Activated naive CD8-positive, alpha-beta T cell treated with anti-CD3 and anti-CD28 coated beads, Interleukin-2, amount 50 U/mL, for 24 hours (primary cell): ENCODE results near the gene LPCAT3.
"Not testable (repeated sequence)": the region's sequence is repeated elsewhere in the genome, so short reads cannot be mapped to it uniquely, and the experiment has no call there.

Experiments used
- ATAC-seq: fragments of 150-1000 bp; cut with Tn5 transposase; one replicate; pipeline ENCODE4 v1.10.0; 2021
- DNase-seq: peaks from one replicate; pipeline ENCODE4 v3.0.0; 2021
- H3K27ac Mint-ChIP-seq: one replicate; pipeline ENCODE4 v1.8.0; 2021; ENCODE audit warnings: mild to moderate bottlenecking, mixed read lengths
- H3K27me3 Mint-ChIP-seq: one replicate; pipeline ENCODE4 v1.8.0; 2021; ENCODE audit warnings: mixed read lengths
- H3K36me3 Mint-ChIP-seq: one replicate; pipeline ENCODE4 v1.8.0; 2021; ENCODE audit warnings: low read depth, mixed read lengths
- H3K4me1 Mint-ChIP-seq: one replicate; pipeline ENCODE4 v1.8.0; 2021; ENCODE audit warnings: mixed read lengths
- H3K4me3 Mint-ChIP-seq: one replicate; pipeline ENCODE4 v1.8.0; 2021; ENCODE audit warnings: mild to moderate bottlenecking, moderate library complexity, mixed read lengths
- H3K9me3 Mint-ChIP-seq: one replicate; pipeline ENCODE4 v1.8.0; 2021; ENCODE audit warnings: mixed read lengths

LPCAT3 gene

DNA sequence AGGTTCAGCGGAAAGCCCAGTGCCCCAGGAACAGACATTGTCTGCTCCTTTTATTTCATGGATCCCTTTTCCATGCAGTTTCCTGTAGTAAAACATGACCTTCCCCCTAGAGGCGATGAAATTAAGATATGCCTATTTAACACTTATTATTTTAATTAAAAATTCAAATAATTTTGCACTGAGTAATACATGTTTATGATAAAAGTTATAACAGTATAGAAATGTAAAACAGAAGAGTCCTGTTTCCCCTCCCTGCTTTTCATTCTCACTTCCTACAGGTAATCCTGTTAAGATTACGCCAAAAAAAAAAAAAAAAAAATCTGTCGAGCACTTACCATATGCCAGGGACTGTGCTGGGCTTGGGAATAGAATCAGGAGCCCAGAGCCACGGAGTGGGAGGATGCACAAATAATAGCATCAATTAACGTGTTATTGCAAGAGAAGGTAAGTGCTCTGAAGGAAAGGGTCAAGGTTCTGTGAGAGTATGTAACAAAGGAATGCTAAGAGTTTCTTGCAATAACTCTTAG lies 830 bp upstream of the LPCAT3 start:
- Mint-ChIP-seq H3K36me3 (peaks cover 3% of the 10 kb centered on the region), H3K4me1 (peaks cover 22% of the 10 kb centered on the region), H3K27me3 (no peaks in the 10 kb centered on the region), H3K4me3 (peak overlapping the region; percentile 96), H3K27ac (peak overlapping the region; percentile 80), H3K9me3 (no peaks in the 10 kb centered on the region)
- DNase-seq (no peak), ATAC-seq (no peak)

DNA sequence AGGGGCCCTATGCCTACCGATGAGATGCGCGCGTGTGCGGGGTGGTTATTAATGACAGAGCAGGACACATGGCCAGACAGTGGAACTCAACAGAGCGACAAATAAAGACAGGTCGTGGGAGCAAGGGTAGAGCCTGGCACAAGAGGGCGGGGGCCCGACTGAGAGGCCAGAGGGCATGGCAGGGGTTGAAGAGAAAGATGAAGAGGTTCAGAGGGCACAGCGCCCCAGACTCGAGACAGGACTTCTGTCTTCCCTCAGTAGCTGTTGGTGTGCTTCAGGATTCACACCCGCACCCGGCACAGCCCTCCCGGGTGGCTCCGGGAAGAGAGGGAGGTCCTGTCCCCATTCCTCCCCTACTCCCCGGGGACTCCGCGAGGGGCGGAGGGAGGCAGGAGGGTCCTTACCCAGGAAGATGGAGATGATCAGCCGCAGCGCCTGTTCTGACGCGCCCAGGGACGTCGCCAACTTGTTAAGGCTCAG lies 366 bp downstream of the LPCAT3 start:
- ATAC-seq: peak; percentile 29
- H3K27ac Mint-ChIP-seq: peak overlapping the region; percentile 80

DNA sequence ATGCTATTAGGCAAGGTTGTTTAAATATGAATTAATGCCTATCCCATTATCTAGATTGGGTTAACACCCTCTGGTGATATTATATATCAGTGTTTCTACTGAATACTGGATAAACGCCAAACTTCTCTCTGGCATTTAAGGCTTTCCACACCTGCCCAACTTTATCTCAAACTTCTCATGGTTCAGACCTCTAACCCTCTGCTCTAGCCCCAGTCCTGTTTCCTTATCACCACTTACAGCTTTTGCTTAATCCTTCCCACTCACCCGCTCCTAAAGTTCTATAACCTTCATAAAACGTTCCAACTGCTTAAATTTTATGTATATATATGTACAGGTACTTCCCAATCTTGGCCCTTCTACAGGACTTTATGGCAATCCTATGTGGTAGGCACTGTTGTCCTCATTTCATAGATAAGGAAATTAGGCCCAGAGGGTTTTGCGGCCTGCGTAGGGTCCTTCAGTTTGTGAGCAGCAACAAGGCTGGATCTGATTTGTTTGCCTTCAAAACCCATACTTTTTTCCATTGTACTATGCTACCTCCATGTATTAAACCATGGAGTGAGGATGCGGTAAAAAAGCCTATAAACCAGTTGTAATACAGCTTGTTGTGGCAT lies 1.2 kb downstream of the LPCAT3 start:
- no peaks in the 10 kb centered on the region for H3K27me3 Mint-ChIP-seq
- DNase-seq (no peak), ATAC-seq (no peak)
- peaks cover 3% of the 10 kb centered on the region for H3K36me3 Mint-ChIP-seq
- no peaks in the 10 kb centered on the region for H3K9me3 Mint-ChIP-seq
- H3K4me1 Mint-ChIP-seq: peaks cover 22% of the 10 kb centered on the region
- H3K27ac Mint-ChIP-seq: no peak overlapping the region
- H3K4me3 Mint-ChIP-seq: peak overlapping the region; percentile 96

More for the DNA sequence above, 366 bp downstream of the LPCAT3 start:
- DNase-seq: no peak
- peak overlapping the region; percentile 96 for H3K4me3 Mint-ChIP-seq
- no peaks in the 10 kb centered on the region for H3K9me3 Mint-ChIP-seq
- H3K36me3 Mint-ChIP-seq: peaks cover 3% of the 10 kb centered on the region
- peaks cover 22% of the 10 kb centered on the region for H3K4me1 Mint-ChIP-seq
- H3K27me3 Mint-ChIP-seq: no peaks in the 10 kb centered on the region

DNA sequence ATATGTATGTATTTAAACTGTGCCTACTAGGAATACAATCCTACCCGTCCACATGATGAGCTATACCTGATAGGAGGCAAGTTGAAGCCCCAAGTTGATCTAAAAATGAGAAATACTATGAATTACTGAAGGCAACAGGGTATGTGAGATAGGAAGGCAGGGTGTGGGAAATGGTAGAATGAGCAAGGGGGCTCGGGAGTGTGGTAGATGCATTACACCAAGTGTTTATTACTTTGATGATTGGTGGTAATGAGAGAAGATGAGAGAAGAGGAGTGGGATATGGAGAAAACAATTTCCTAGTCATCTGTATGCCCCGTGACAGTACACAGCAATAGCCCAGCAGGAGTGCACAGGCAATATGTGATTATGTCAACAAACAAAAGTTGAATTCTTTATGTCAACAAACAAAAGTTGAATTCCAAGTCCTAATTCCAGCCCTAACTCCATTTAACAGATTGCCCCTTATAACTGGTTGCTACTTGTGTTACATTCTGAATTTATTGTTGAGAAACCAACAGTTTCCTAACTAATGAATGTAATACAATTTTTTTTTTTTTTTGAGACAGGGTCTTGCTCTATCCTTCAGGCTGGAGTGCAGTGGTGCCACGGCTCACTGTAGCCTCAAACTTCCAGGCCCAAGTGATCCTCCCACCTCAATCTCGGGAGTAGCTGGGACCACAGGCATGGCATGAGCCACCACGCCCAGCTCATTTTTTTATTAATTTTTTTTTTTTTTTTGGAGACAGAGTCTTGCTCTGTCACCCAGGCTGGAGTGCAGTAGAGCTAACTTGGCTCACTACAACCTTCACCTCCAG lies 2.5 kb downstream of the LPCAT3 start:
- Mint-ChIP-seq H3K4me1 (peaks cover 22% of the 10 kb centered on the region), H3K4me3 (no peak overlapping the region), H3K36me3 (peaks cover 3% of the 10 kb centered on the region), H3K27me3 (no peaks in the 10 kb centered on the region), H3K27ac (no peak overlapping the region), H3K9me3 (no peaks in the 10 kb centered on the region)
- ATAC-seq (no peak), DNase-seq (no peak)

DNA sequence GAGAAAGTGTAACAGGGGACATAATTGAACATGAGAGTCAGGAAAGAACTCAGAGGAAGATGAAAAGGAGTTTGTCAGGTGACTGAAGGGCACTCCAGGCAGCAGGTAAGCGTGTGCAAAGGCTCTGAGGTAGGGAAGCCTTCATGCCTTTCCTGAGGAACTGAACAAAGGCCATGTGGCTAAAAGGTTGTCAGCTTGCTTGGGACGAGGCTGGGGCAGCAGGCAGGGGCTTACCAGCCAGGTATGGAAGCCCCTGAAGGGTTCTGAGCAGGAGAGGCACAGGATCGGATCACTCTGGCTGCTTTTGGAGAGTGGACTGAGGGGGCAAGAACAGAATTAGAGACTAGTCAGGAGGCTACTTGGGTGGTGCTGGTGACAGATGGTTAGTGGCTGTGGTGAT lies 5.2 kb downstream of the LPCAT3 start:
- H3K4me1 Mint-ChIP-seq: peaks cover 18% of the 10 kb centered on the region
- H3K27me3 Mint-ChIP-seq: no peaks in the 10 kb centered on the region
- no peak overlapping the region for H3K27ac Mint-ChIP-seq
- peaks cover 8% of the 10 kb centered on the region for H3K36me3 Mint-ChIP-seq
- ATAC-seq (no peak), DNase-seq (no peak)
- H3K9me3 Mint-ChIP-seq: no peaks in the 10 kb centered on the region
- H3K4me3 Mint-ChIP-seq: no peak overlapping the region

DNA sequence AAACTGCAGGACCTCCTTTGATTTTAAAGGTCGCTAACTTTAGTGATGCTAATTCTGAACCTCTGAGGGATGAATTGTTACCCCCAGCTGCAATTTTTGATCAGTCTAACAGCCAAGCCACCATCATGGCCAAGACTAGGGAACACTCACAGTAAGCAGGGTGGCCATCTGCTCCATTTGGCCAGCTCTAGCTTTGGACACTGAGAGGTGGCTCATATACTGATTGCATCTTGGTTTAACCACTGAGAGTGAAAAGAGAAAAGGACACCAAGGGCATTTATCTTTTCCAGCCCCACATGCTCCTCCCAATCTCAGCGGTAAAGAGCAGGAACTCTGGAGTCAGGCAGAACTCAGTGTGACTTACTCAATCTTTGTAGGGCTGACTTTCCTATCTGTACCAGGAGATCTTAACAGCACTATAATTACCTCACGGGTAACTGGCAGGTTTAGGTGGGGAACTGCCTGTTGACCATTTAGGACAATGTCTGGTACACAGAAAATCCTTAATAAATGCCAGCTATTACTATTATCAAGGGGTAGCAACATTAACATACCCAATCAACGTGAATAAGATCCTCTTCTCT lies 6.2 kb downstream of the LPCAT3 start:
- peaks cover 14% of the 10 kb centered on the region for H3K4me1 Mint-ChIP-seq
- no peaks in the 10 kb centered on the region for H3K27me3 Mint-ChIP-seq
- peaks cover 9% of the 10 kb centered on the region for H3K36me3 Mint-ChIP-seq
- ATAC-seq (no peak), DNase-seq (no peak)
- no peaks in the 10 kb centered on the region for H3K9me3 Mint-ChIP-seq
- H3K27ac Mint-ChIP-seq: no peak overlapping the region
- H3K4me3 Mint-ChIP-seq: no peak overlapping the region

DNA sequence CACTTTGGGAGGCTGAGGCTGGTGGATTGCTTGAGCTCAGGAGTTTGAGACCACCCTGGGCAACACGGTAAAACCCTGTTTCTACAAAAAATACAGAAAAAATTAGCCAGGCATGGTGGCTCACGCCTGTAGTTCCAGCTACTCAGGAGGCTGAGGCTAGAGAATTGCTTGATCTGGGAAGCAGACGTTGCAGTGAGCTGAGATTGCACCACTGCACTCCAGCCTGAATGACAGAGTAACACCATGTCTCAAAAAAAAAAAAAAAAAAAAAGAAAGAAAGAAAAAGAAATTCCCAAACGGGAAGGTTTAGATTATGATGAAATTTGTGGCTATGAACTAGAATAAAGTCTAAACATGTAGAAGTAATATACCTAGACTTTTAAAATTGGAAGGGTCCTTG lies 6.9 kb downstream of the LPCAT3 start:
- not testable (repeated sequence) for H3K27me3 Mint-ChIP-seq, H3K9me3 Mint-ChIP-seq, ATAC-seq, H3K4me3 Mint-ChIP-seq, DNase-seq, H3K27ac Mint-ChIP-seq, H3K4me1 Mint-ChIP-seq
- H3K36me3 Mint-ChIP-seq: peaks cover 14% of the 10 kb centered on the region

DNA sequence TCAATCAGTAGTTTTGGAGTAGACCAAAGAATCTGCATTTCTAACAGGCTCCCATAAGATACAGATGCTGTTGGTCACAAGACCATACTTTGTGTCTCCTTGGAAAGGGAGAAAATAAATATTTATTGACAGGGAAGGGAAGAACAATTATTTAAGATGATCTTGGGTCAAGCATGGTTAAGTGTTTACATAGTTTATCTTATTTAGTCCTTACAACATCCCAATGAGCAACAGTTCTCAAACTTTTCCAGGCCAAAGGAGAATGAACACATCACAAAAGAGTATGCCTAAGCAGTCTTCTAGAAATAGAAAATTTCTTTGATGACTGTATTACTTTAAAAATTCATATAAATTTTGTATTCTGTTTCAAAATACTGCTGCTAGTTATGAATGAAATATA lies 8.8 kb downstream of the LPCAT3 start:
- DNase-seq: no peak
- Mint-ChIP-seq H3K9me3 (no peaks in the 10 kb centered on the region), H3K4me3 (no peak overlapping the region), H3K27me3 (no peaks in the 10 kb centered on the region), H3K36me3 (peaks cover 14% of the 10 kb centered on the region), H3K27ac (no peak overlapping the region), H3K4me1 (peaks cover 7% of the 10 kb centered on the region)
- no peak for ATAC-seq

DNA sequence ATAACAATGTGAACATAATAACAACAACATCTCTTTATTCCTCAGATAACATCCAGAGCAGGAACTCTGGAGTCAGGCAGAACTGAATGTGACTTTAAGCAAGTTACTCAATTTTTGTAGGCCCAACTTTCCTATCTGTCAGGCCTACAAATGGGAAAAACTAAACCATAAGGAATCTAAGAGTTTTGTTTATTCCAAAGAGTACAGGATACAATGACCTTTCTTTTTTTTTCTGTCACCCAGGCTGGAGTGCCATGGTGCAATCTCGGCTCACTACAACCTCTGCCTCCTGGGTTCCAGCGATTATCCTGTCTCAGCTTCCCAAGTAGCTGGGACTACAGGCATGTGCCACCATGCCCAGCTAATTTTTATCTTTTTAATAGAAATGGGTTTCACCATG lies 9.4 kb downstream of the LPCAT3 start:
- no peak overlapping the region for H3K4me3 Mint-ChIP-seq
- H3K27me3 Mint-ChIP-seq: no peaks in the 10 kb centered on the region
- H3K27ac Mint-ChIP-seq: no peak overlapping the region
- ATAC-seq: no peak
- H3K4me1 Mint-ChIP-seq: peaks cover 9% of the 10 kb centered on the region
- H3K36me3 Mint-ChIP-seq: peaks cover 18% of the 10 kb centered on the region
- DNase-seq: no peak
- no peaks in the 10 kb centered on the region for H3K9me3 Mint-ChIP-seq

DNA sequence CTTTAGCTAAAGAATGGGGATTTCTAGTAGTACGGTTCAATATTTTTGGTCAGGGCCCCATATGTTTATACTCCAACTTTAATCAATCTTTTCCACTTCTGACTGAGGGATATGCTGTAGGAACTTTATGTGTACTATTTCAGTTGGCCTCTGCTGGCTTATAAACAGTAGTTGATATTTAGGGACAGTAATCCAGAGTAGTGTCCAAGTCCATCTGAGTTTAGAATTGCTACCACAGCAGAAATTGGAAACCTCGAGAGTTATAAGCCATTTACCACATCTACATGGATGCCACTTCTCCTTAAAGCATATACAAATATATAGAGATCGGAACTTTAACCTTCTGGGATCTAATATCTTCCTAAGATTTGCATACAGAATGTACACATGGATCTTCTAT lies 11.6 kb downstream of the LPCAT3 start:
- Mint-ChIP-seq H3K4me1 (peaks cover 9% of the 10 kb centered on the region), H3K27me3 (no peaks in the 10 kb centered on the region), H3K27ac (no peak overlapping the region)

DNA sequence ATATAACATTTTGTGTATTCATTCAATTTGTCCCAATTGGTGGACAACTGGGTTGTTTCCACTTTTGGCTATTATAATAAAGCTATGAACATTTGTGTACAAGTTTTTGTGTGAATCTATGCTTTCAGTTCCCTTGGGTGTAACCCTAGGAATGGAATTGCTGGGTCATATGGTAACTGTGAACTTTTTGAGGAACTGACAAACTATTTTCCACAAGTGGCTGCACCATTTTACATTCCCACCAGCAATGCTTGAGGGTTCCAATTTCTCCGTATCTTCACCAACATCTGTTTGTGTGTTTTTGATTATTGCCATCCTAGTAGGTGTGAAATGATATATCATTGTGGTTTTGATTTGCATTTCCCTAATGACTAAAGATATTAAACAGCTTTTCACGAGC lies 13.0 kb downstream of the LPCAT3 start:
- Mint-ChIP-seq H3K9me3 (no peaks in the 10 kb centered on the region), H3K27ac (no peak overlapping the region), H3K27me3 (no peaks in the 10 kb centered on the region), H3K36me3 (peaks cover 19% of the 10 kb centered on the region), H3K4me3 (no peak overlapping the region), H3K4me1 (peaks cover 9% of the 10 kb centered on the region)
- DNase-seq (no peak), ATAC-seq (no peak)

More for the DNA sequence above, 11.6 kb downstream of the LPCAT3 start:
- no peaks in the 10 kb centered on the region for H3K9me3 Mint-ChIP-seq
- DNase-seq (no peak), ATAC-seq (no peak)
- peaks cover 19% of the 10 kb centered on the region for H3K36me3 Mint-ChIP-seq
- H3K4me3 Mint-ChIP-seq: no peak overlapping the region

DNA sequence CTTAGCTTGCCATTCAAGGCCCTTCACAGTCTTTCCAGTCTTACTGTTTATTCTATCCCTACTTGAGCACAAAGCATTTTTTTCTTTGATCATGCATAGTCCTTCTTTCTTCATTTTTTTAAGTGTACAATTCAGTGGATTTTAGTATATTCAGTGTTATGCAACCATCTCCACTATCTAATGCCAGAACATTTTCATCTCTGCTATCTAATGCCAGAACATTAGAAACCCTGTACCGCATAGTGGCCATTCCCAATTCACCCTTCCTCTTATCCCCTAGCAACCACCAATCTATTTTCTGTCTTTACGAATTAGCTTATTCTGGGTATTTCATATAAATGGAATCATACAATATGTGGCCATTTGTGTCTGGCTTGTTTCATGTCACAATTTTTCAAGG lies 13.4 kb downstream of the LPCAT3 start:
- Mint-ChIP-seq H3K4me1 (peaks cover 9% of the 10 kb centered on the region), H3K4me3 (no peak overlapping the region), H3K27ac (no peak overlapping the region), H3K36me3 (peaks cover 14% of the 10 kb centered on the region), H3K27me3 (no peaks in the 10 kb centered on the region), H3K9me3 (no peaks in the 10 kb centered on the region)
- ATAC-seq (no peak), DNase-seq (no peak)

DNA sequence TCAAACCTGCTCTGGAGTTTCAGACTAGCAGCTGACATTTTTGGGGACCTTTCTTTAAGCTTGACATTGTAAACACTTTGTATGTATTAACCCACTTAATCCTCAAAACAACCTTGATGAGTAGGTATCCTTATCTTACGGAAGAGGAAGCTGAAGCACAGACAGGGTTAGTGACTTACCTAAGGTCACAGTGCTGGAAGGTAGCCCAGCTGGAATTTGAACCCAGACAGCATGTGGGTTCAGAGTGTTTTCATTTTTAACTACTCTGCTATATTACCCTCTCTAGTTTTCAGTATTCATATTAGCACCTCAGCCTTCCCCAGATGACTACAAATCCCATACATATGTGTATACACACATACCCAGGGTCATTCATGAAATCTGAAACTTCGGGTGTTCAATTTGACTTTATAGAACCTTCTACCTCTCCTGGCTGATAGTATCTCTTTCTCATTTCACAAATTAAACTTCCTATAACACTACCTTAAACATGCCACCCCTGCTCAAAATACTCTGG lies 13.9 kb downstream of the LPCAT3 start:
- H3K4me1 Mint-ChIP-seq: peaks cover 9% of the 10 kb centered on the region
- no peak for ATAC-seq
- no peak overlapping the region for H3K27ac Mint-ChIP-seq
- no peaks in the 10 kb centered on the region for H3K9me3 Mint-ChIP-seq
- H3K27me3 Mint-ChIP-seq: no peaks in the 10 kb centered on the region
- no peak for DNase-seq
- H3K36me3 Mint-ChIP-seq: peaks cover 14% of the 10 kb centered on the region
- H3K4me3 Mint-ChIP-seq: no peak overlapping the region

DNA sequence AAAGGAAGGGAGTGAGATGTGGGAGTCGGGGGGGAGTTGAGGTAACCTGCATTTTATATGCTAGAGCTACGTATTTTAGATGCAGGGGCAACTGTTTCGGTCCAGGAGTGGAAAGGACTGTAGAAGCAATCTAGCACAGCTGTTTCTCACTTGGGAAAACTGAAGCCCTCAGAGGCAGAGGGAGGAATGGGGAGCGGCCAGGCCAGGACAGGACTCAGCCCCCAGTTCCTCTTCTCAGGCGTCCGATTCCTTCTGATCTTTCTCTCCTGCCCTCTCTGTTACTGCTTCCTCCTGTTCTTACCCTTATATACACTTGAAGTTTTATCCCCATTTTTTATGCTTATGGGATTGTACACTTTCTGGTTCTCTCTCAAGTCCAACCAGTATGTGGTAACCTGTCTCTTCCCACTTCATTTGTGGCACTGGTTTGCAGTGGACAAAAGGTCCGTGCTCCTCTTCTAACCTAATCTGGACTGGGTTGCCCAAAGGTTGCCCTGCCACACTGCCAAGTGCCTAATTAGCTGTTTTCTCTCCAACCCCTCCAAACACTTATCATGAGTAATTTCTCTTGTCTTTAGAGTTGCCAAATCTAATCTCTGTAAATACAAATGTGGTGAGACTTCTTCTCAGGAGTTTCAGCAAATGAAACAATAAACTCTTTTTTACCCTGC lies 16.2 kb downstream of the LPCAT3 start:
- Mint-ChIP-seq H3K27ac (no peak overlapping the region), H3K27me3 (no peaks in the 10 kb centered on the region), H3K4me1 (peaks cover 7% of the 10 kb centered on the region), H3K36me3 (peaks cover 18% of the 10 kb centered on the region), H3K4me3 (no peak overlapping the region), H3K9me3 (no peaks in the 10 kb centered on the region)
- ATAC-seq: no peak
- DNase-seq: no peak
